Measurements from ENCODE around the gene TBL2.
"Not testable (repeated sequence)": the region's sequence is repeated elsewhere in the genome, so short reads cannot be mapped to it uniquely, and the experiment has no call there.

Gene TBL2

GRCh38 chr7:73567846-73568685 is 10.3 kb downstream of the TBL2 start:
- no peak for DNase-seq

GRCh38 chr7:73567140-73567539 is 11.2 kb downstream of the TBL2 start:
- DNase-seq, result no peak

GRCh38 chr7:73566431-73566830 is 11.9 kb downstream of the TBL2 start:
- not testable (repeated sequence) for DNase-seq

GRCh38 chr7:73565675-73566340 is 12.6 kb downstream of the TBL2 start:
- DNase-seq, result no peak

GRCh38 chr7:73560109-73560835 is 18.1 kb downstream of the TBL2 start:
- no peak for DNase-seq

- DNase-seq, result no peak
These were observed 20.8 kb downstream of the TBL2 start, which contains the start of gene BCL7B for GRCh38 chr7:73557397-73558257. Gene BCL7B, minus strand, starts transcription at chr7:73557690. Its CDS starts 112 bp downstream, at chr7:73557578.

- peak; percentile 75 for DNase-seq
These were observed 21.3 kb downstream of the TBL2 start for GRCh38 chr7:73557108-73557396.

GRCh38 chr7:73556208-73557107 is 21.9 kb downstream of the TBL2 start:
- DNase-seq, result no peak

- no peak for DNase-seq
These were observed 22.9 kb downstream of the TBL2 start for GRCh38 chr7:73555411-73555982.

- DNase-seq, result not testable (repeated sequence)
These were observed 28.3 kb downstream of the TBL2 start for GRCh38 chr7:73550093-73550492.

- DNase-seq, result no peak
These were observed 29.2 kb downstream of the TBL2 start for GRCh38 chr7:73549176-73549575.

- no peak for DNase-seq
These were observed 30.5 kb downstream of the TBL2 start for GRCh38 chr7:73547841-73548240.

GRCh38 chr7:73544678-73545077 is 33.7 kb downstream of the TBL2 start:
- DNase-seq, result no peak

GRCh38 chr7:73541722-73542121 is 36.7 kb downstream of the TBL2 start:
- no peak for DNase-seq

- no peak for DNase-seq
These were observed 38.7 kb downstream of the TBL2 start for GRCh38 chr7:73539709-73540108.

- not testable (repeated sequence) for DNase-seq
These were observed 39.9 kb downstream of the TBL2 start for GRCh38 chr7:73538510-73538909.

- DNase-seq, result no peak
These were observed 41.3 kb downstream of the TBL2 start for GRCh38 chr7:73537051-73537450.

- DNase-seq, result no peak
These were observed 41.9 kb downstream of the TBL2 start for GRCh38 chr7:73536479-73536878.

- DNase-seq, result not testable (repeated sequence)
These were observed 42.5 kb downstream of the TBL2 start for GRCh38 chr7:73535918-73536317.

- no peak for DNase-seq
These were observed 44.6 kb downstream of the TBL2 start for GRCh38 chr7:73533742-73534141.

GRCh38 chr7:73532224-73532623 is 46.2 kb downstream of the TBL2 start:
- no peak for DNase-seq

All from NCI-H187 treated with DMSO at 0.1 percent for 48 hours (cell line).